Measurements from ENCODE around the gene C4orf36. TPM values are rescaled to one million over a fixed set of nuclear protein-coding genes. Genes with fewer than 3 reads are reported as not detected.

The C4orf36 gene
- total RNA-seq, 1 donor from 2014 or later, result not detected

DNA sequence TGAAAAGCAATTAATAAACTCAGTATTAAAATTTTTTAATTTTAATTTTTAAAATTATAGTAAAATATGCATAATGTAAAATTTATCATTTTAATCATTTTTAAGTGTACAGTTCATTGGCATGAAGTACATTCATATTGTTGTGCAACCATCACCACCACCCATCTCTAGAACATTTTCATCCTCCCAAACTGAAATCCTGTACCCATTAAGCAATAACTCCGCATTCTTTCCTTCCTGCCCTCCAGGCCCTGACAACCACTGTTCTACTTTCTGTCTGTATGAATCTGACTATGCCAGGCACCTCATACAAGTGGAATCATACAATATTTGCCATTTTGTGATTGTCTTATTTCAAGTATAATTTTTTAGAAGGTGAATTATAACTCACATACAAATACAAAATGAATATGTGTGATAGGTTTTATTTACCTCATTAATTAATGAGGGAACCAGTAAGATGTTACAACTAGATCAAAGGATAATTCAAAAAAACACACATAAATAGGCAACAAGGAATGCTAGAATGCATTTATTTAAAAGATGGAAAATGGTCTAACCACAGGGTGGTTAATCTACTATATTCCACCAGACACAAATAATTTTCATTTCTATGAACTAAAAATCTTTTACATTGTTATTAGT is 29.5 kb upstream of the C4orf36 start:
- Mint-ChIP-seq H3K36me3 (ENCODE audit: unreplicated experiment) (no peaks in the 10 kb centered on the region), H3K27ac (ENCODE audit: unreplicated experiment) (no peak overlapping the region), H3K27me3 (ENCODE audit: unreplicated experiment) (no peaks in the 10 kb centered on the region), H3K4me3 (ENCODE audit: unreplicated experiment) (no peak overlapping the region), H3K9me3 (ENCODE audit: unreplicated experiment) (no peaks in the 10 kb centered on the region), H3K4me1 (ENCODE audit: low read depth, unreplicated experiment) (no peaks in the 10 kb centered on the region)
- TF ChIP-seq, protein P1, sequence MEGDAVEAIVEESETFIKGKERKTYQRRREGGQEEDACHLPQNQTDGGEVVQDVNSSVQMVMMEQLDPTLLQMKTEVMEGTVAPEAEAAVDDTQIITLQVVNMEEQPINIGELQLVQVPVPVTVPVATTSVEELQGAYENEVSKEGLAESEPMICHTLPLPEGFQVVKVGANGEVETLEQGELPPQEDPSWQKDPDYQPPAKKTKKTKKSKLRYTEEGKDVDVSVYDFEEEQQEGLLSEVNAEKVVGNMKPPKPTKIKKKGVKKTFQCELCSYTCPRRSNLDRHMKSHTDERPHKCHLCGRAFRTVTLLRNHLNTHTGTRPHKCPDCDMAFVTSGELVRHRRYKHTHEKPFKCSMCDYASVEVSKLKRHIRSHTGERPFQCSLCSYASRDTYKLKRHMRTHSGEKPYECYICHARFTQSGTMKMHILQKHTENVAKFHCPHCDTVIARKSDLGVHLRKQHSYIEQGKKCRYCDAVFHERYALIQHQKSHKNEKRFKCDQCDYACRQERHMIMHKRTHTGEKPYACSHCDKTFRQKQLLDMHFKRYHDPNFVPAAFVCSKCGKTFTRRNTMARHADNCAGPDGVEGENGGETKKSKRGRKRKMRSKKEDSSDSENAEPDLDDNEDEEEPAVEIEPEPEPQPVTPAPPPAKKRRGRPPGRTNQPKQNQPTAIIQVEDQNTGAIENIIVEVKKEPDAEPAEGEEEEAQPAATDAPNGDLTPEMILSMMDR (IDR thresholded peaks at IDR 0.05; ENCODE audit: partially characterized antibody, unreplicated experiment), result no peak
- DNase-seq, result no peak

DNA sequence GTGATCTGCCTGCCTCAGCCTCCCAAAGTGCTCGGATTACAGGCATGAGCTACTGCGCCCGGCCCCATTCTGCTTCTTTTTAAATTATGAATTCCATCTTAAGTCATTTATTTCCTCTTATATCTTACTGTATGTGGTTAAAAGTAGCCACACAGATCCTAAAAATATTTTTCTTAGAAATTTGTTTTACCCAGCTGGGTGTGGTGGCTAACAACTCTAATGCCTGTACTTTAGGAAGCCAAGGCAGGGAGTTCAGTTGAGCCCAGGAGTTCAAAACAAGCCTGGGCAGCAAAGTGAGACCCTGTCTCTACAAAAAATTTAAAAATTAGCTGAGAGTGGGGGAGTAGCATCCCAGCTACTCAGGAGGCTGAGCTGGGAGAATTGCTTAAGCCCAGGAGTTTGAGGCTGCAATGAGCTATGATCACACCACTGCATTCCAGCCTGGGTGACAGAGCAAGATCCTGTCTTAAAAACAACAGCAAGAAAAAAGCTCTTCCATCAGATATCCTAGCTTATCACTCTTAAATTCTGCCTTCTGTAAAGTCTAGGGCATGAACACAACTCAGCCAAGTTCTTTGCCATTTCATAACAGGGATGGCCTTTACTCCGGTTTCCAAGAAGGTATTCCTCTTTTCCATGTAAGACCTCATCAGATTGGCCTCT is 27.5 kb upstream of the C4orf36 start:
- no peaks in the 10 kb centered on the region for H3K4me1 Mint-ChIP-seq (ENCODE audit: low read depth, unreplicated experiment)
- no peak for DNase-seq

DNA sequence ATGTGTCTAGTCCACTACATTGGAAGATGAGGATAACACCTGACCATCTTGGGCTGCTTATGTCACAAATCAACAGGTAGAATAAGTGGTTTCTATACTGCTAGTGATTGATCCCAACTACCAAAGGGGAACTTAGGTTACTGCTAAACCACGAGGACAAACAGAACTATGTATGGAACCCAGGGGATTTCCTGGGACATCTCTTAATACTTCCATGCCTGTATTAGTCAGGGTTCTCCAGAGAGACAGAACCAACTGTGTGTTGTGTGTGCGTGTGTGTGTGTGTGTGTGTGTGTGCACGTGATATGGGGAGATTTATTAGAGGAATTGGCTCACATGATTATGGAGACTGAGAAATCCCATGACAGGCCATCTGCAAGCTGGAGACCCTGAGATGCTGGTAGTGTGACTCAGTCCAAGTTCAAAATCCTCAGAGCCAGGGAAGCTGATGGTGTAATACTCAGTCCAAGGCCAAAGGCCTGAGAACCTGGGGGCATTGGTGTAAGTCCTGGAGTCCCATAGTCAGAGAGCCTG is 26.4 kb upstream of the C4orf36 start:
- Mint-ChIP-seq H3K27ac (ENCODE audit: unreplicated experiment) (no peak overlapping the region), H3K9me3 (ENCODE audit: unreplicated experiment) (no peaks in the 10 kb centered on the region), H3K36me3 (ENCODE audit: unreplicated experiment) (no peaks in the 10 kb centered on the region), H3K4me1 (ENCODE audit: low read depth, unreplicated experiment) (no peaks in the 10 kb centered on the region), H3K27me3 (ENCODE audit: unreplicated experiment) (peaks cover 2% of the 10 kb centered on the region), H3K4me3 (ENCODE audit: unreplicated experiment) (no peak overlapping the region)
- TF ChIP-seq, protein P1 (IDR thresholded peaks at IDR 0.05; ENCODE audit: partially characterized antibody, unreplicated experiment), result no peak
- no peak for DNase-seq

More for the DNA sequence above, 27.5 kb upstream of the C4orf36 start:
- Mint-ChIP-seq H3K27me3 (ENCODE audit: unreplicated experiment) (no peaks in the 10 kb centered on the region), H3K4me3 (ENCODE audit: unreplicated experiment) (no peak overlapping the region), H3K27ac (ENCODE audit: unreplicated experiment) (no peak overlapping the region), H3K9me3 (ENCODE audit: unreplicated experiment) (no peaks in the 10 kb centered on the region), H3K36me3 (ENCODE audit: unreplicated experiment) (no peaks in the 10 kb centered on the region)
- TF ChIP-seq, protein P1 (IDR thresholded peaks at IDR 0.05; ENCODE audit: partially characterized antibody, unreplicated experiment), result no peak

DNA sequence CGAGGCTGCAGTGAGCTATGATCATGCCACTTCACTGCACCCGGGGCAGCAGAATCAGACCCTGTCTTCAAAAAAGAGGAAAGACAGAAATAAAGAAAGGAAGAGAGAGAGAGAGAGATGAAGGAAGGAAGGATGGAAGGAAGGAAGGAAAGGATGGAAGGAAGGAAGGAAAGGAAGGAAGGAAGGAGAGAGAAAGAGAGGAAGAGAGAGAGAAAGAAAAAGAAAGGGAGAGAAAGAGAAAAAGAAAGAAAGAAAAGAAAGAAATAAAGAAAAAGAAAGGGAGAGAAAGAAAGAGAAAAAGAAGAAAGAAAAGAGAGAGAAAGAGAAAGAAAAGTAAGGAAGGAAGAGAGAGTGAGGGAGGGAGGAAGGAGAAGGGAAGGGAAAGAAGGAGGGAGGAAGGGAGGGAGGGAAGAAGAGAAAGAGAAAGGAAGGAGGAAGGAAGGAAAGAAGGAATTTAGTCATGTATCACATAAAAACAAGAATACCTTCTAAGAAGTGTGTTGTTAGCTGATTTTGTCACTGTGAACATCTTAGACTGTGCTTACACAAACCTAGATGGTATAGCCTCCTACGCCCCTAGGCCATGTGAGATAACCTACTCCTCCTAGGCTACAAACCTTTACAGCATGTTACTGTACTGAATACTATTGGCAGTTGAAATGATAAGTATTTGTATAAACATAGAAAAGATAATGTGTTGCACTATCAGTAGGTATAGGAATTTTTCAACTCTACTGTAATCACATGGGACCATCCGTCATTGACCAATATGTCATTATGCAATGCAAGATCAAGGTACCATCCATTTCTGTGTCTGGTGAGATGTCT is 25.2 kb upstream of the C4orf36 start:
- no peaks in the 10 kb centered on the region for H3K4me1 Mint-ChIP-seq (ENCODE audit: low read depth, unreplicated experiment)
- no peak overlapping the region for H3K4me3 Mint-ChIP-seq (ENCODE audit: unreplicated experiment)
- H3K27ac Mint-ChIP-seq (ENCODE audit: unreplicated experiment), result no peak overlapping the region
- peaks cover 2% of the 10 kb centered on the region for H3K27me3 Mint-ChIP-seq (ENCODE audit: unreplicated experiment)
- TF ChIP-seq, protein P1 (IDR thresholded peaks at IDR 0.05; ENCODE audit: partially characterized antibody, unreplicated experiment), result no peak
- H3K9me3 Mint-ChIP-seq (ENCODE audit: unreplicated experiment), result no peaks in the 10 kb centered on the region
- DNase-seq, result no peak
- H3K36me3 Mint-ChIP-seq (ENCODE audit: unreplicated experiment), result no peaks in the 10 kb centered on the region
